SH-SY5Y (cell line): ENCODE measurements around the gene HPGD.

Experiments used
- GATA2 ChIP-seq: IDR thresholded peaks from 2 replicates; pipeline ENCODE4 v1.6.1; 2011; ENCODE audit warnings: mild to moderate bottlenecking, low read depth, low read length
- GATA3 ChIP-seq: IDR thresholded peaks from 2 replicates; pipeline ENCODE4 v1.6.1; 2011; ENCODE audit warnings: low read depth, mild to moderate bottlenecking, low read length, moderate library complexity

DNA sequence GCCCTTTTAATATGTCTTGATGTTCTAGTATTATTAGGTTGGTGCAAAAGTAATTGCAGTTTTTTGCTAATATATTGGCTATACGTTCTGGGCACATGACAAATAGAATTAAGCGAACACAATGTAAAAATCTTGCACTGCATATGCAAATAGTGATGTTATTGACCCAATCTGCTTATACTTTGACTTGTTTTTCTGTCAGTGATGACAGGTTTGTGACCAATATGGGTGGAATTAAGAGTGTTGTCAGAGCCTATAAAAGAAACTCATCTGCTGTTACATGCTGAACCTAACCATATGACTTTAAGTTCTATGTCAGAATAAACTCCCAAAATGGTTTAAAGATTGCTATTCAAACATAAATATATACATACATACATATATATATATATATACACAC is 30.7 kb upstream of the HPGD start:
- TF ChIP-seq GATA3 (no peak), GATA2 (no peak)
